Tibial nerve (tissue), 4 donors: ENCODE measurements around the gene SHKBP1. TPM values are rescaled to one million over a fixed set of nuclear protein-coding genes. Genes with fewer than 3 reads are reported as not detected.

ENCODE experiments used
- DNase-seq, 2 donors: peaks; one replicate each; pipeline ENCODE4 v3.0.0-alpha.2; 2019; ENCODE audit warnings: low spot score in 2 of 2
- H3K27ac ChIP-seq, 4 donors: fragments of 200-600 bp; sonication (generic) in 3 of 4; one replicate each; pipeline ENCODE4 v1.5.1; 2017 to 2019; ENCODE audit warnings: mild to moderate bottlenecking in 1 of 4
- H3K27me3 ChIP-seq, 2 donors: fragments of 200-600 bp; sonication (generic) in 1 of 2; one replicate each; pipeline versions ENCODE4 v1.5.1 to v1.6.0; 2017 to 2019
- H3K36me3 ChIP-seq, 3 donors: fragments of 200-600 bp; sonication (generic); one replicate each; pipeline ENCODE4 v1.5.1; 2018 to 2019
- H3K4me1 ChIP-seq, 4 donors: fragments of 200-600 bp; sonication (generic) in 3 of 4; one replicate each; pipeline ENCODE4 v1.5.1; 2017 to 2019
- H3K4me3 ChIP-seq, 4 donors: fragments of 200-600 bp; sonication (generic) in 3 of 4; one replicate each; pipeline ENCODE4 v1.5.1; 2017 to 2019; ENCODE audit warnings: mild to moderate bottlenecking in 1 of 4, moderate library complexity in 1 of 4
- H3K9me3 ChIP-seq, 4 donors: fragments of 200-600 bp; sonication (generic) in 3 of 4; one replicate each; pipeline ENCODE4 v1.5.1; 2017 to 2019
- CTCF ChIP-seq, 5 experiments: fragments of 200-600 bp in 3 of 5; fragments of 450-650 bp in 2 of 5; sonication (generic) in 3 of 5; IDR thresholded peaks; one replicate each; pipeline ENCODE4 v1.5.1; 2016 to 2019; ENCODE audit warnings: antibody characterized with exemption in 5 of 5, mild to moderate bottlenecking in 3 of 5, moderate library complexity in 2 of 5
- EP300 ChIP-seq, 2 donors: sonication (generic); formaldehyde crosslinking; IDR thresholded peaks; one replicate each; pipeline ENCODE4 v1.6.1; 2017; ENCODE audit warnings: antibody characterized with exemption in 2 of 2, mild to moderate bottlenecking in 1 of 2
- POLR2A ChIP-seq, 2 donors: fragments of 450-650 bp; IDR thresholded peaks; one replicate each; pipeline ENCODE4 v1.6.1; 2017; ENCODE audit warnings: antibody characterized with exemption in 2 of 2, mild to moderate bottlenecking in 2 of 2, moderate library complexity in 2 of 2
- WGBS, 2 donors: methylation state at CpG; one replicate each; pipeline ENCODE4 v1.1.5; 2018; 5-methylcytosine and 5-hydroxymethylcytosine counted together
- total RNA-seq, 4 donors: library from RNA; depleted of rRNA; stranded (reverse); fragments of >200 nt; gene quantifications; one replicate each; pipeline ENCODE4 v1.1.0, GENCODE V29; 2016

The SHKBP1 gene
- total RNA-seq, 4 donors from 2014 or later, result 40.8 to 129 (median 51.2) TPM

DNA sequence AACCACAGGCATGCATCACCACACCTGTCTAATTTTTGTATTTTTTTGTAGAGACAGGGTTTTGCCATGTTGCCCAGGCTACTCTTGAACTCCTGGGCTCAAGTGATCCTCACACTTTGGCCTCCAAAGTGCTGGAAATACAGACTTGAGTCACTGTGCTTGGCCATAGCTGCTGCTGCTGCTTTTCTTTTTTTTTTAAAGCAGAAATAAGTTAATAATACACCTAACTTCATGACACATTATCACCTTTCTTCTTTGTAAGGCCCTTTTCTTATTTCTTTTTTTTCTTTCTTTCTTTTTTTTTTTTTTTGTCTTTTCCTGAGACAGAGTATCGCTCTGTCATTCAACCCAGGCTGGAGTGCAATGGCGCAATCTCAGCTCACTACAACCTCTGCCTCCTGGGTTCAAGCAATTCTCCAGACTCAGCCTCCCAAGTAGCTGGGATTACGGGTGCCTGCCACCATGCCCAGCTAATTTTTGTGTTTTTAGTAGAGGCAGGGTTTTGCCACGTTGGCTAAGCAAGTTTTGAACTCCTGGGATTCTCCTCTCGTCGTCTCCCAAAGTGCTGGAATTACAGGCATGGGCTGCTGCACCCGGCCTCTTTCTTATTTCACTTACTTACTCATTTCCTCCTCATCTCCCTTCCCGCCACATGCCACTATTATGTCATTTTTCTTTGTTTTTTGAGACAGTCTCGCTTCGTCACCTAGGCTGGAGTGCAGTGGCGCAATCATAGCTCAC lies 8.7 kb downstream of the SHKBP1 start:
- peaks cover 0 to 83% (median 1%) of the 10 kb centered on the region in 3 donors for H3K36me3 ChIP-seq
- no peak for DNase-seq

DNA sequence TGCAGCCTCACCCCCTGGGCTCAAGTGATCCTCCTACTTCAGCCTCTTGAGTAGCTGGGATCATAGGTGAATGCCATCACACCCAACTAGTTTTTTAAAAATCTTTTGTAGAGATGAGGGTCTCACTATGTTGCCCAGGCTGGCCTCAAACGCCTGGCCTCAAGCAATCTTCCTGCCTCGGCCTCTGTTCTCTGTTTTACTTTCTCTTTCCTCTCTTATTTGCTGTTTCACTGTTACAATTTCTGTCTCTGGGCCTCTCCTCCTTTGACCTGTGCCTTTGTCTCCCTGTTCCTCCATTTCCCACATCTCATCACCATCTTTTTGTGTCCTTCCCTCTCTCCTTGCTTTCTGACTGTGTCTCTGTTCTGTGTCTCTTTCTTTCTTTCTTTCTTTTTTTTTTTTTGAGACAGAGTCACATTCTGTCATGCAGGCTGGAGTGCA lies 9.3 kb downstream of the SHKBP1 start:
- Histone ChIP-seq H3K27ac (no peak overlapping the region), H3K27me3 (no peaks in the 10 kb centered on the region), H3K36me3 (peaks cover 0 to 83% (median 0%) of the 10 kb centered on the region in 3 donors), H3K4me1 (peaks cover 0 to 9% (median 0%) of the 10 kb centered on the region in 4 donors), H3K9me3 (no peaks in the 10 kb centered on the region), H3K4me3 (no peak overlapping the region)
- TF ChIP-seq POLR2A (IDR thresholded peaks at IDR 0.05), result no peak
- TF ChIP-seq EP300 (IDR thresholded peaks at IDR 0.05), result no peak
- TF ChIP-seq CTCF (IDR thresholded peaks at IDR 0.05), result no peak
- no peak for DNase-seq
- 81 to 91% methylated on average over 2 of the region's 2 CpGs for WGBS, 2 donors

More for the DNA sequence above, 8.7 kb downstream of the SHKBP1 start:
- no peak for TF ChIP-seq POLR2A (IDR thresholded peaks at IDR 0.05)
- TF ChIP-seq EP300 (IDR thresholded peaks at IDR 0.05), result no peak
- no peak for TF ChIP-seq CTCF (IDR thresholded peaks at IDR 0.05)
- H3K27me3 ChIP-seq, result no peaks in the 10 kb centered on the region
- WGBS, 2 donors, result 92 to 93% methylated on average over 11 of the region's 11 CpGs
- no peak overlapping the region for H3K27ac ChIP-seq
- no peaks in the 10 kb centered on the region for H3K9me3 ChIP-seq
- no peak overlapping the region for H3K4me3 ChIP-seq
- peaks cover 0 to 9% (median 0%) of the 10 kb centered on the region in 4 donors for H3K4me1 ChIP-seq

GRCh38 chr19:40586611-40587010 lies 9.9 kb downstream of the SHKBP1 start:
- Histone ChIP-seq H3K27me3 (no peaks in the 10 kb centered on the region), H3K4me1 (peaks cover 0 to 9% (median 0%) of the 10 kb centered on the region in 4 donors), H3K9me3 (no peaks in the 10 kb centered on the region), H3K4me3 (no peak overlapping the region), H3K27ac (no peak overlapping the region), H3K36me3 (peaks cover 0 to 81% (median 0%) of the 10 kb centered on the region in 3 donors)
- WGBS, 2 donors, result 93 to 94% methylated on average over 14 of the region's 14 CpGs
- no peak for DNase-seq
- TF ChIP-seq EP300 (IDR thresholded peaks at IDR 0.05) (no peak), POLR2A (IDR thresholded peaks at IDR 0.05) (no peak), CTCF (IDR thresholded peaks at IDR 0.05) (no peak)

DNA sequence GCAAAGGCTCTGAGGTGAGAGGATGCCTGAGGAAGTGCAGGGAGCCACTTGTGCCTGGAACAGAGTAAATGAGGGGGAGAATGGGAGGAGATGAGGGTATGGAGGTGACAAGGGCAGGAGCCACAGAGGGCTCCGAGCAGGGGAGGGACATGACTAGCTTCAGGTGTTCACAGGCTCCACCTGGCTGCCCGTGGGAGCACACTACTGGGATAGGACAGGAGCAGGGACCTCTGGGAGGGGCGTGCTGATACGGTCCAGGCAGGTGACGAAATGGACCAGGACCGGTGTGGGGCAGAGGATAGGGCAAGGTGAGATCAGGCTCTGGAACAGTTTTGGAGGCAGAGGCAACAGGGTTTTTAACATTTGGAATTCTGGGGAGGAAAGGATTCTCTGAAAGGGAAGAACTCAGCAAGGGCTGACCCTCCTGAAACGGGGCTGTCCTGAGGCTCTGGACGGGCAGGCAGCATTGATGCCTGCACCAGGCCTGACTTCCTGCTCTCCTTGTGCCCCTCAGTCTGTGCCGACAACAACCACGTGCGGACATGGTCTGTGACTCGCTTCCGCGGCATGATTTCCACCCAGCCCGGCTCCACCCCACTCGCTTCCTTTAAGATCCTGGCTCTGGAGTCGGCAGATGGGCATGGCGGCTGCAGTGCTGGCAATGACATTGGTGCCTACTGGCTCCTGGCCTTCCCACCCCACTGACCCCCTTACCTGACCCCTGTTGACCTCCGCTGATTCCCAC lies 11.6 kb downstream of the SHKBP1 start:
- Histone ChIP-seq H3K36me3 (peaks cover 0 to 67% (median 0%) of the 10 kb centered on the region in 3 donors), H3K27me3 (no peaks in the 10 kb centered on the region), H3K4me3 (no peak overlapping the region), H3K4me1 (peaks cover 0 to 4% (median 0%) of the 10 kb centered on the region in 4 donors), H3K9me3 (no peaks in the 10 kb centered on the region), H3K27ac (no peak overlapping the region)
- WGBS, 2 donors, result 87 to 88% methylated on average over 18 to 19 of the region's 19 CpGs
- DNase-seq, result no peak
- TF ChIP-seq CTCF (IDR thresholded peaks at IDR 0.05) (no peak), POLR2A (IDR thresholded peaks at IDR 0.05) (no peak), EP300 (IDR thresholded peaks at IDR 0.05) (no peak)
